ENCODE results near the gene HOPX.
"Not testable (repeated sequence)": the region's sequence is repeated elsewhere in the genome, so short reads cannot be mapped to it uniquely, and the experiment has no call there.

HOPX gene

GRCh38 chr4:56653461-56654237 lies 27.4 kb downstream of the HOPX start:
- DNase-seq: no peak

GRCh38 chr4:56652196-56652595 lies 28.9 kb downstream of the HOPX start:
- no peak for DNase-seq

- DNase-seq: no peak
Measured at GRCh38 chr4:56651056-56651350, 30.1 kb downstream of the HOPX start.

GRCh38 chr4:56650262-56651055 lies 30.6 kb downstream of the HOPX start:
- DNase-seq: no peak

- no peak for DNase-seq
Measured at GRCh38 chr4:56649445-56650261, 31.4 kb downstream of the HOPX start.

GRCh38 chr4:56648824-56649151 lies 32.3 kb downstream of the HOPX start:
- no peak for DNase-seq

- DNase-seq: no peak
Measured at GRCh38 chr4:56648021-56648823, 32.9 kb downstream of the HOPX start.

- no peak for DNase-seq
Measured at GRCh38 chr4:56646341-56646740, 34.8 kb downstream of the HOPX start.

- DNase-seq: no peak
Measured at GRCh38 chr4:56643596-56643995, 37.5 kb downstream of the HOPX start.

GRCh38 chr4:56641494-56642051 lies 39.5 kb downstream of the HOPX start:
- DNase-seq: no peak

- no peak for DNase-seq
Measured at GRCh38 chr4:56640621-56641493, 40.2 kb downstream of the HOPX start.

- DNase-seq: no peak
Measured at GRCh38 chr4:56637791-56638190, 43.3 kb downstream of the HOPX start.

GRCh38 chr4:56637154-56637553 lies 43.9 kb downstream of the HOPX start:
- no peak for DNase-seq

GRCh38 chr4:56634954-56635353 lies 46.1 kb downstream of the HOPX start:
- not testable (repeated sequence) for DNase-seq

- DNase-seq: no peak
Measured at GRCh38 chr4:56633486-56633885, 47.6 kb downstream of the HOPX start.

GRCh38 chr4:56630876-56631666 lies 50.0 kb downstream of the HOPX start:
- DNase-seq: no peak

GRCh38 chr4:56628592-56628991 lies 52.5 kb downstream of the HOPX start:
- DNase-seq: no peak

- no peak for DNase-seq
Measured at GRCh38 chr4:56627985-56628384, 53.1 kb downstream of the HOPX start.

- no peak for DNase-seq
Measured at GRCh38 chr4:56627375-56627774, 53.7 kb downstream of the HOPX start.

- no peak for DNase-seq
Measured at GRCh38 chr4:56626963-56627362, 54.1 kb downstream of the HOPX start.

GRCh38 chr4:56626420-56626819 lies 54.7 kb downstream of the HOPX start:
- DNase-seq: no peak

All from NCI-H2171 (cell line).